Ovary (tissue), 9 donors: ENCODE measurements around the gene PGAM1. TPM values are rescaled to one million over a fixed set of nuclear protein-coding genes. Genes with fewer than 3 reads are reported as not detected.

Experiments
- DNase-seq, 5 donors: peaks; one replicate each; pipeline ENCODE4 v3.0.0-alpha.2; 2019 to 2020
- H3K27ac ChIP-seq, 2 donors: fragments of 200-600 bp; one replicate each; pipeline versions ENCODE4 v1.5.1 to v1.8.0; 2019 to 2022
- H3K27me3 ChIP-seq: fragments of 200-600 bp; one replicate; pipeline ENCODE4 v1.8.0; 2022
- H3K36me3 ChIP-seq: fragments of 200-600 bp; sonication (generic); one replicate; pipeline ENCODE4 v1.5.1; 2019
- H3K4me1 ChIP-seq: one replicate; pipeline ENCODE4 v1.8.1; 2013; ENCODE audit warnings: mild to moderate bottlenecking, moderate library complexity; ENCODE audit not compliant: insufficient read depth
- H3K4me3 ChIP-seq: fragments of 200-600 bp; sonication (generic); one replicate; pipeline ENCODE4 v1.5.1; 2017
- H3K9me3 ChIP-seq, 2 donors: fragments of 200-600 bp in 1 of 2; sonication (generic) in 1 of 2; one replicate each; pipeline versions ENCODE4 v1.5.1 to v1.8.1; 2013 to 2019; ENCODE audit warnings: mild to moderate bottlenecking in 1 of 2, moderate library complexity in 1 of 2
- EP300 ChIP-seq: sonication (generic); formaldehyde crosslinking; IDR thresholded peaks from one replicate; pipeline ENCODE4 v1.6.1; 2017; ENCODE audit warnings: antibody characterized with exemption
- POLR2A ChIP-seq: fragments of 450-650 bp; IDR thresholded peaks from one replicate; pipeline ENCODE4 v1.6.1; 2017; ENCODE audit warnings: antibody characterized with exemption, mild to moderate bottlenecking, moderate library complexity
- WGBS, 3 donors: extraction: QIAGEN DNeasy Blood & Tissue Kit in 1 of 3; methylation state at CpG; one replicate each; pipeline versions ENCODE4 v1.1.5 to v1.1.7; 2013 to 2017; 5-methylcytosine and 5-hydroxymethylcytosine counted together
- intact Hi-C, 4 donors: fragments of 100-400 bp; cut with DNase I; formaldehyde crosslinking; loops; one replicate each; pipeline versions ENCODE4 v1.11.0 to v1.15.1; 2022 to 2023
- polyA plus RNA-seq, 2 donors: library from polyadenylated mRNA; stranded (reverse); fragments of 200-250 nt in 1 of 2; fragments of 350-450 nt in 1 of 2; fragmentation: Illumina TruSeq in 1 of 2; extraction: RNeasy Lipid Tissue Mini Kit (QIAGEN cat#74804) in 1 of 2; gene quantifications; one replicate each; pipeline ENCODE4 v1.2.3, GENCODE V29; 2013 to 2014
- total RNA-seq, 7 donors: library from RNA; depleted of rRNA in 2 of 7; stranded (reverse); fragments of >200 nt in 2 of 7; fragmentation: NEBNext Ultra II Directional in 3 of 7; extraction: Animal tissue kit (Norgen Biotek cat#: 25700) in 3 of 7; gene quantifications; one replicate each; pipeline versions ENCODE4 v1.1.0 to v1.2.4, GENCODE V29; 2016 to 2023
- TF ChIP-seq, protein P1 (sequence below), 3 donors: fragments of 450-650 bp in 2 of 3; fragments of 200-600 bp in 1 of 3; IDR thresholded peaks; one replicate each; pipeline versions ENCODE4 v1.5.1 to v1.8.0; 2016 to 2022; ENCODE audit warnings: antibody characterized with exemption in 3 of 3, mild to moderate bottlenecking in 1 of 3
- donor health status: DM: no; HTN: no; CAD: no; lungs with moderate emphysema.
- donor health status: DM: no; HTN: no; CAD: no.
- donor health status: Bipolar disorder and iron deficiency.
- donor health status: DM: yes; HTN: yes; CAD: no.
- donor health status: DM: no; HTN: no; CAD: no.
- donor health status: DM: yes; HTN: yes; CAD: no.

Gene PGAM1
- total and polyA plus RNA-seq, 9 donors: 98.7 to 255 (median 163) TPM

DNA sequence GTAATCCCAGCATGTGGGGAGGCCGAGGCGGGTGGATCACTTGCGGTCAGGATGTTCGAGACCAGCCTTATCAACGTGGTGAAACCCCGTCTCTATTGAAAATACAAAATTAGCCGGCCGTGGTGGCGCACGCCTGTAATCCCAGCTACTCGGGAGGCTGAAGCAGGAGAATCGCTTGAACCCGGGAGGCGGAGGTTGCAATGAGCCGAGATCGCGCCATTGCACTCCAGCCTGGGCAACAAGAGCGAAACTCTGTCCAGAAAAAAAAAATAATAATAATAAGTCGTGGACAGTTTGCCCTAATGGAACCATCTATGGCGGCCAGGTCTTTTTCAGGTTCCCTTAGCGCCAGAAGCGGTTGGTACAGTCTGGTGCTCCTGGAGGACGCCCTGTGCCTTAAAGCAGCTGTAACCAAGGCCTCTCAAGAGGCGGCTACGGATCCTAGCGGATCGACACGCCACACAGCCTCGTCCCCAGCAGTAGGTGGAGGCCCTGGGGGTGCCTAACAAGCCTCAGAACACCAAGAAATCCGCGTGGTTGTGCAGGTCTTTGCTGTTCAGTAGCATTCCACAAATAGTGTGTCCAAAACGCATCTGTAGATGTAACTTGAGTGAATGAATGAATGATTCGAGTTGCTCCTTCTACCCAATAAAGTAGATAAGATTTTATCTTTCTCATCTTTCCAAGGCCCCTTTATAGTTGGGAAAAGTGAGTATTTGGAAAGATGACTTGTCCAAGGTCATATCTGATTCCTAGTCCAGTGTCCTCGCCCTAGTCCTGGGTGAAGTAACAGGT lies 982 bp downstream of the PGAM1 start:
- intact Hi-C loops: no loop called here
- Histone ChIP-seq H3K36me3 (no peaks in the 10 kb centered on the region), H3K4me3 (peak overlapping the region; percentile 88), H3K27me3 (no peaks in the 10 kb centered on the region), H3K4me1 (peaks cover 10% of the 10 kb centered on the region), H3K27ac (peak overlapping the region; percentile 71 to 85), H3K9me3 (no peaks in the 10 kb centered on the region)
- TF ChIP-seq EP300 (no peak), POLR2A (no peak)
- TF ChIP-seq, protein P1, sequence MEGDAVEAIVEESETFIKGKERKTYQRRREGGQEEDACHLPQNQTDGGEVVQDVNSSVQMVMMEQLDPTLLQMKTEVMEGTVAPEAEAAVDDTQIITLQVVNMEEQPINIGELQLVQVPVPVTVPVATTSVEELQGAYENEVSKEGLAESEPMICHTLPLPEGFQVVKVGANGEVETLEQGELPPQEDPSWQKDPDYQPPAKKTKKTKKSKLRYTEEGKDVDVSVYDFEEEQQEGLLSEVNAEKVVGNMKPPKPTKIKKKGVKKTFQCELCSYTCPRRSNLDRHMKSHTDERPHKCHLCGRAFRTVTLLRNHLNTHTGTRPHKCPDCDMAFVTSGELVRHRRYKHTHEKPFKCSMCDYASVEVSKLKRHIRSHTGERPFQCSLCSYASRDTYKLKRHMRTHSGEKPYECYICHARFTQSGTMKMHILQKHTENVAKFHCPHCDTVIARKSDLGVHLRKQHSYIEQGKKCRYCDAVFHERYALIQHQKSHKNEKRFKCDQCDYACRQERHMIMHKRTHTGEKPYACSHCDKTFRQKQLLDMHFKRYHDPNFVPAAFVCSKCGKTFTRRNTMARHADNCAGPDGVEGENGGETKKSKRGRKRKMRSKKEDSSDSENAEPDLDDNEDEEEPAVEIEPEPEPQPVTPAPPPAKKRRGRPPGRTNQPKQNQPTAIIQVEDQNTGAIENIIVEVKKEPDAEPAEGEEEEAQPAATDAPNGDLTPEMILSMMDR (IDR thresholded peaks at IDR 0.05): no peak
- 5 to 7% (median 6%) methylated on average over 31 to 34 of the region's 34 CpGs for WGBS, 3 donors
- DNase-seq: no peak

- TF ChIP-seq EP300 (no peak), POLR2A (no peak)
- TF ChIP-seq, protein P1 (IDR thresholded peaks at IDR 0.05): no peak
- Histone ChIP-seq H3K4me3 (peak overlapping the region; percentile 88), H3K36me3 (no peaks in the 10 kb centered on the region), H3K27ac (no peak overlapping the region), H3K27me3 (no peaks in the 10 kb centered on the region), H3K4me1 (peaks cover 10% of the 10 kb centered on the region), H3K9me3 (no peaks in the 10 kb centered on the region)
- intact Hi-C loops: no loop called here
- no peak for DNase-seq
- WGBS, 3 donors: 7 to 12% (median 9%) methylated on average over 9 of the region's 9 CpGs
Observed at GRCh38 chr10:97427571-97428179, 1.7 kb downstream of the PGAM1 start.

DNA sequence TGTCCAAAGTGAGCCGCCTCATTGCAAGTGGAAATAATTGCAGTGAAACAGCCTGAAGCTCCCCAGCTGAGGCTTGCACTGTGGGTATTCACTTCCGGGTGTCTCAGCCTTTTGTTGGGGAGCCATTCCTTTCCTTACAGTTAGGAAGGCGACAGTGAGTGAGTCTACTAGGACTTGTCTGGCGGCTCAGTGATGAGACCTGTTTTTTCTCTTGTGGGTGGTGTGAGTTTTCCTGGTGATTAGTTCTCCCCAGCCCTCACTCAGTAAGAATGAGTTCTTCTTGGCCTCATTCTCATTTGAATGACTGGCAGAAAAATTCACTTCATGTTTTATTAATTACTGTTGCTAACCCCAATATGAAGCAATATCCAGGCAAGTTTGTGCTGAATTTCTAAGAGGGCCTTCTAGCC lies 2.6 kb downstream of the PGAM1 start:
- no peaks in the 10 kb centered on the region for H3K9me3 ChIP-seq
- H3K36me3 ChIP-seq: no peaks in the 10 kb centered on the region
- no peak for TF ChIP-seq EP300
- TF ChIP-seq, protein P1 (IDR thresholded peaks at IDR 0.05): no peak
- TF ChIP-seq POLR2A: no peak
- no peak overlapping the region for H3K4me3 ChIP-seq
- no peak overlapping the region for H3K27ac ChIP-seq
- H3K4me1 ChIP-seq: peaks cover 10% of the 10 kb centered on the region
- intact Hi-C loops: no loop called here
- DNase-seq: no peak
- no peaks in the 10 kb centered on the region for H3K27me3 ChIP-seq
- 70 to 73% (median 71%) methylated on average over 4 of the region's 4 CpGs for WGBS, 3 donors

DNA sequence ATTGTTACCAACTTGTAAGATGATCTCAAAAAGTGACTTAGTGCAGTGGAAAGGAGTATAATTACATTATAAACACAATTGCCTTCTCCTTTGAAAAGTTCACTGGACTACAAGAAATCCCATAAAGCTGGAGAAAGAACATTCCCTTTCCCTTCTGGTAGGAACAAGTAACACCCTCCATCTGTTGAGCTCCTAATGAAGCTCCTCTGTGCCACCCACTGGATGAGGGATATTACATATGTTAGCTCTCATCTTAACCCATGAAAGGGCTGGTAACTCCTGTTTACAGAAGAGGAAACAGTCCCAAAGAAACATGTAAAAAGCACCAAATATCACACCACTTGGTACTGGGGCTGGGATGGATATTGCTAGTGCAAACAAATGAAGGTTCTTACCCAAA lies 8.1 kb downstream of the PGAM1 start:
- H3K9me3 ChIP-seq: no peaks in the 10 kb centered on the region
- no peak for DNase-seq
- no peak for TF ChIP-seq EP300
- no peak for TF ChIP-seq POLR2A
- TF ChIP-seq, protein P1 (IDR thresholded peaks at IDR 0.05): no peak
- intact Hi-C loops: no loop called here
- H3K4me1 ChIP-seq: no peaks in the 10 kb centered on the region
- no peak overlapping the region for H3K27ac ChIP-seq
- H3K27me3 ChIP-seq: no peaks in the 10 kb centered on the region
- no peak overlapping the region for H3K4me3 ChIP-seq
- no peaks in the 10 kb centered on the region for H3K36me3 ChIP-seq
